ENCODE data around the gene UNC13C. TPM values are rescaled to one million over a fixed set of nuclear protein-coding genes. Genes with fewer than 3 reads are reported as not detected.

Gene UNC13C
- total and polyA plus RNA-seq, 2 donors (not counting 3 experiments of a cell fraction or from before 2014, with no cell fraction given), result not detected

GRCh38 chr15:54675241-54675640 is 697.0 kb downstream of the UNC13C start:
- Histone ChIP-seq H3K9me3 (replicated peaks; ENCODE audit: control insufficient read depth, insufficient read depth, low read length) (peaks cover 2% of the 10 kb centered on the region), H4K20me1 (replicated peaks; ENCODE audit: control insufficient read depth, extremely low read depth, insufficient read depth, low read length) (no peaks in the 10 kb centered on the region), H3K36me3 (ENCODE audit: control insufficient read depth in 2 of 2, extremely low read depth in 1 of 2, insufficient read depth in 2 of 2, low read length in 2 of 2) (no peaks in the 10 kb centered on the region), H2AFZ (ENCODE audit: low read depth, low read length) (no peak overlapping the region), H3K4me2 (ENCODE audit: insufficient read depth, low read length) (no peak overlapping the region), H3K4me1 (ENCODE audit: control insufficient read depth, extremely low read depth, insufficient read depth, low read length) (no peaks in the 10 kb centered on the region), H3K9me1 (replicated peaks; ENCODE audit: control insufficient read depth, extremely low read depth, insufficient read depth, low read length) (no peaks in the 10 kb centered on the region), H3K9ac (replicated peaks; ENCODE audit: extremely low read depth, insufficient read depth, low read length) (no peak overlapping the region), H3K27me3 (ENCODE audit: control insufficient read depth in 2 of 2, insufficient read depth in 2 of 2, low read length in 2 of 2) (no peaks in the 10 kb centered on the region), H3K27ac (ENCODE audit: insufficient read depth, low read depth, low read length) (no peak overlapping the region), H3K4me3 (replicated peaks in 1 of 3; ENCODE audit: insufficient read depth in 1 of 3, low read depth in 1 of 3, low read length in 3 of 3) (no peak overlapping the region), H3K79me2 (ENCODE audit: control insufficient read depth, insufficient read depth, low read length) (no peaks in the 10 kb centered on the region)
- CTCF ChIA-PET, result interaction anchor here (0.9 kb wide), 1 partner anchor 9 kb away, joined by 3 read pairs; no protein-coding TSS in a partner anchor
- no TSS peak for BruUV-seq (replicated peaks)
- TF ChIP-seq EZH2 (IDR thresholded peaks at IDR 0.05; ENCODE audit: borderline replicate concordance, low read depth, low read length, severe bottlenecking), result no peak
- dilution Hi-C loops (cut with MboI; ENCODE audit: extremely low pct_ligation_motif_present, low sequenced_read_pairs), result no loop called here
- intact Hi-C loops (cut with micrococcal nuclease), result no loop called here
- POLR2A ChIA-PET, result no interaction called here
- DNase-seq (ENCODE audit: low read depth, low spot score), result no peak
- no peak for FAIRE-seq

GRCh38 chr15:54681584-54681983 is 703.3 kb downstream of the UNC13C start:
- H3K27me3 ChIP-seq (ENCODE audit: control insufficient read depth in 2 of 2, insufficient read depth in 2 of 2, low read length in 2 of 2), result no peaks in the 10 kb centered on the region
- ChIA-PET CTCF (no interaction called here), POLR2A (no interaction called here)
- no peak overlapping the region for H3K27ac ChIP-seq (ENCODE audit: insufficient read depth, low read depth, low read length)
- BruUV-seq (replicated peaks), result no TSS peak
- H3K9ac ChIP-seq (replicated peaks; ENCODE audit: extremely low read depth, insufficient read depth, low read length), result no peak overlapping the region
- H3K4me3 ChIP-seq (replicated peaks in 1 of 3; ENCODE audit: insufficient read depth in 1 of 3, low read depth in 1 of 3, low read length in 3 of 3), result no peak overlapping the region
- no peak overlapping the region for H3K4me2 ChIP-seq (ENCODE audit: insufficient read depth, low read length)
- TF ChIP-seq MYC (IDR thresholded peaks at IDR 0.05; ENCODE audit: low read depth, low read length) (no peak), POLR2A (IDR thresholded peaks at IDR 0.05; ENCODE audit: low read depth, low read length) (no peak), GATA2 (IDR thresholded peaks at IDR 0.05; ENCODE audit: insufficient read depth, insufficient read length, low read depth, low read length) (no peak), MAX (IDR thresholded peaks at IDR 0.05; ENCODE audit: insufficient read depth, insufficient read length) (no peak), CTCF (IDR thresholded peaks at IDR 0.05; ENCODE audit: extremely low read depth in 1 of 2, insufficient read depth in 1 of 2, low read depth in 1 of 2, low read length in 2 of 2) (no peak), FOS (IDR thresholded peaks at IDR 0.05; ENCODE audit: borderline replicate concordance, insufficient read depth, low read length) (no peak), POLR2AphosphoS5 (IDR thresholded peaks at IDR 0.05; ENCODE audit: insufficient read depth, low read depth, low read length) (no peak), JUN (IDR thresholded peaks at IDR 0.05; ENCODE audit: borderline replicate concordance, insufficient read depth, insufficient read length, low read depth) (no peak), EZH2 (IDR thresholded peaks at IDR 0.05; ENCODE audit: borderline replicate concordance, low read depth, low read length, severe bottlenecking) (no peak)
- intact Hi-C loops (cut with micrococcal nuclease) (no loop called here), dilution Hi-C loops (cut with MboI; ENCODE audit: extremely low pct_ligation_motif_present, low sequenced_read_pairs) (no loop called here)
- no peaks in the 10 kb centered on the region for H3K9me1 ChIP-seq (replicated peaks; ENCODE audit: control insufficient read depth, extremely low read depth, insufficient read depth, low read length)
- H2AFZ ChIP-seq (ENCODE audit: low read depth, low read length), result no peak overlapping the region
- H3K36me3 ChIP-seq (ENCODE audit: control insufficient read depth in 2 of 2, extremely low read depth in 1 of 2, insufficient read depth in 2 of 2, low read length in 2 of 2), result no peaks in the 10 kb centered on the region
- H3K9me3 ChIP-seq (replicated peaks; ENCODE audit: control insufficient read depth, insufficient read depth, low read length), result peaks cover 2% of the 10 kb centered on the region
- DNase-seq (ENCODE audit: low read depth, low spot score) (no peak), FAIRE-seq (no peak)
- H3K79me2 ChIP-seq (ENCODE audit: control insufficient read depth, insufficient read depth, low read length), result no peaks in the 10 kb centered on the region
- H3K4me1 ChIP-seq (ENCODE audit: control insufficient read depth, extremely low read depth, insufficient read depth, low read length), result no peaks in the 10 kb centered on the region
- H4K20me1 ChIP-seq (replicated peaks; ENCODE audit: control insufficient read depth, extremely low read depth, insufficient read depth, low read length), result no peaks in the 10 kb centered on the region

Data from endothelial cell of umbilical vein (primary cell).